Measurements from ENCODE around the gene ZNF653. TPM values are rescaled to one million over a fixed set of nuclear protein-coding genes. Genes with fewer than 3 reads are reported as not detected.

The ZNF653 gene
- total RNA-seq, 1 experiment from 2014 or later = 10.3 TPM

- H3K4me3 Mint-ChIP-seq = no peak overlapping the region
- CTCF ChIA-PET = interaction anchor here (0.8 to 1.6 kb wide), 6 partner anchors 11 to 171 kb away, joined by 3 to 11 read pairs (median 4); partner anchors contain the start of gene CNN1
- ATAC-seq (no peak), DNase-seq (ENCODE audit: low spot score) (no peak)
- TF ChIP-seq ZSCAN18 (CRISPR knock-in tag; IDR thresholded peaks at IDR 0.05) (no peak), GRHL2 (CRISPR knock-in tag; IDR thresholded peaks at IDR 0.05; ENCODE audit: insufficient replicate concordance, severe bottlenecking) (no peak), MYBL2 (CRISPR knock-in tag; IDR thresholded peaks at IDR 0.05) (no peak), AR (CRISPR knock-in tag; IDR thresholded peaks at IDR 0.05) (no peak), E2F5 (CRISPR knock-in tag; IDR thresholded peaks at IDR 0.05) (no peak), ZNF138 (CRISPR knock-in tag; conservative IDR thresholded peaks at IDR 0.05) (no peak), FOXK1 (CRISPR knock-in tag; IDR thresholded peaks at IDR 0.05) (no peak), HMGXB4 (CRISPR knock-in tag; IDR thresholded peaks at IDR 0.05) (no peak), ARID4B (CRISPR knock-in tag; IDR thresholded peaks at IDR 0.05; ENCODE audit: borderline replicate concordance) (no peak), ERG (CRISPR knock-in tag; IDR thresholded peaks at IDR 0.05) (no peak), CREM (CRISPR knock-in tag; IDR thresholded peaks at IDR 0.05) (no peak), ATF2 (CRISPR knock-in tag; IDR thresholded peaks at IDR 0.05; ENCODE audit: borderline replicate concordance, low read depth) (no peak), ZNF317 (CRISPR knock-in tag; IDR thresholded peaks at IDR 0.05; ENCODE audit: borderline replicate concordance, low read depth) (no peak), NR3C1 (CRISPR knock-in tag; conservative IDR thresholded peaks at IDR 0.05; ENCODE audit: low read depth) (no peak), ZNF396 (CRISPR knock-in tag; IDR thresholded peaks at IDR 0.05; ENCODE audit: borderline replicate concordance) (no peak), ESRRA (CRISPR knock-in tag; IDR thresholded peaks at IDR 0.05; ENCODE audit: borderline replicate concordance) (no peak), CREB1 (CRISPR knock-in tag; IDR thresholded peaks at IDR 0.05) (no peak)
- no peaks in the 10 kb centered on the region for H3K27me3 Mint-ChIP-seq (ENCODE audit: low read depth)
- peaks cover 13% of the 10 kb centered on the region for H3K36me3 Mint-ChIP-seq
- peaks cover 2% of the 10 kb centered on the region for H3K4me1 Mint-ChIP-seq
- H3K27ac Mint-ChIP-seq = peak overlapping the region; percentile 63; the same call in 1 of the 2 replicates
- no peaks in the 10 kb centered on the region for H3K9me3 Mint-ChIP-seq
- POLR2A ChIA-PET = interaction anchor here (1.2 kb wide), 1 partner anchor 14 kb away, joined by 3 read pairs; the partner anchor contains the start of gene CNN1
Measured at GRCh38 chr19:11552666-11553372, 47.2 kb upstream of the ZNF653 start.
